ENCODE measurements around the gene LYST. TPM values are rescaled to one million over a fixed set of nuclear protein-coding genes. Genes with fewer than 3 reads are reported as not detected.

Gene LYST
- total and polyA plus RNA-seq, 2 of the 8 experiments (the other 6 are each of a cell fraction or from before 2014, with no cell fraction given) = 0.29 to 0.58 TPM

GRCh38 chr1:235710687-235711086 is 156.0 kb downstream of the LYST start:
- CTCF ChIA-PET (ENCODE audit: partially characterized antibody) = interaction anchor here (0.8 to 1.3 kb wide), 7 partner anchors 14 to 164 kb away, joined by 3 to 4 read pairs (median 3); no protein-coding TSS in a partner anchor
- H3K23ac ChIP-seq (ENCODE audit: insufficient read length) = no peak overlapping the region
- H3K4ac ChIP-seq (replicated peaks; ENCODE audit: insufficient read length, low read depth, low read length) = no peak overlapping the region
- no peak overlapping the region for H3K56ac ChIP-seq (replicated peaks; ENCODE audit: insufficient read length, low read depth, low read length)
- H3K27me3 ChIP-seq (replicated peaks in 1 of 4; ENCODE audit: control insufficient read depth in 3 of 4, extremely low read depth in 1 of 4, insufficient read depth in 3 of 4, low read length in 3 of 4) = peaks cover 0 to 1% (median 0%) of the 10 kb centered on the region in 4 experiments; a peak in 1 of 7 replicates
- POLR2A ChIA-PET (ENCODE audit: partially characterized antibody) = interaction anchor here (1.4 kb wide), 1 partner anchor 34 kb away, joined by 3 read pairs; no protein-coding TSS in a partner anchor
- H3K14ac ChIP-seq (ENCODE audit: insufficient read length) = no peak overlapping the region
- H4K8ac ChIP-seq (ENCODE audit: extremely low read depth, insufficient read depth, low read length) = no peak overlapping the region
- no peaks in the 10 kb centered on the region for H4K20me1 ChIP-seq (replicated peaks in 1 of 2; ENCODE audit: control insufficient read depth in 1 of 2, insufficient read depth in 2 of 2, low read length in 2 of 2)
- 0 out of 2 replicates have a peak overlapping the region, but pooled peaks have one; percentile 67 for H2AFZ ChIP-seq (ENCODE audit: low read length)
- H3K9ac ChIP-seq (replicated peaks in 1 of 4; ENCODE audit: extremely low read depth in 1 of 4, low read depth in 3 of 4, low read length in 3 of 4) = no peak overlapping the region
- H2AK5ac ChIP-seq (ENCODE audit: low read depth, low read length) = no peak overlapping the region; the same call in 1 of the 2 replicates
- DNase-seq (ENCODE audit: low read depth in 1 of 2, low spot score in 2 of 2) (no peak), FAIRE-seq (no peak)
- H2BK12ac ChIP-seq (ENCODE audit: low read depth, low read length) = no peak overlapping the region
- no peak overlapping the region for H2BK120ac ChIP-seq (replicated peaks; ENCODE audit: low read depth, low read length)
- no peak overlapping the region for H4K91ac ChIP-seq (replicated peaks; ENCODE audit: insufficient read length, low read length)
- no peaks in the 10 kb centered on the region for H3K79me1 ChIP-seq (ENCODE audit: low read depth, low read length)
- H3K36me3 ChIP-seq (ENCODE audit: control insufficient read depth in 2 of 4, insufficient read depth in 4 of 4, low read length in 3 of 4) = no peaks in the 10 kb centered on the region
- WGBS, 2 experiments (ENCODE audit: extremely low coverage in 1 of 2, insufficient coverage in 1 of 2, insufficient read length in 1 of 2, insufficient replicate concordance in 2 of 2, low coverage in 1 of 2, low lambda C conversion rate in 2 of 2, missing lambda C conversion rate in 1 of 2) = 85% methylated on average over 3 of the region's 3 CpGs; no CpG with 5 or more reads in 1 of the 2 experiments
- no peak overlapping the region for H3K4me2 ChIP-seq (ENCODE audit: insufficient read depth in 1 of 2, low read depth in 2 of 2, low read length in 2 of 2)
- no peak overlapping the region for H2BK5ac ChIP-seq (ENCODE audit: low read depth, low read length)
- no peak overlapping the region for H4K5ac ChIP-seq (ENCODE audit: insufficient read length, low read depth, low read length)
- H3K18ac ChIP-seq (ENCODE audit: extremely low read depth, low read length) = no peak overlapping the region
- no peak for TF ChIP-seq POLR2AphosphoS5 (IDR thresholded peaks at IDR 0.05; ENCODE audit: low read depth, low read length)
- TF ChIP-seq POU5F1 (IDR thresholded peaks at IDR 0.05; ENCODE audit: low read depth, low read length) = no peak
- TF ChIP-seq NANOG (IDR thresholded peaks at IDR 0.05; ENCODE audit: insufficient read depth, low read depth, low read length, poor library complexity, severe bottlenecking) = no peak
- no peak for TF ChIP-seq SIX5 (IDR thresholded peaks at IDR 0.05; ENCODE audit: low read depth, low read length)
- TF ChIP-seq GTF2F1 (IDR thresholded peaks at IDR 0.05; ENCODE audit: borderline replicate concordance, low read depth, low read length) = no peak
- no peak for TF ChIP-seq TAF1 (IDR thresholded peaks at IDR 0.05; ENCODE audit: low read depth, low read length)
- no peak for TF ChIP-seq CBX5 (IDR thresholded peaks at IDR 0.05; ENCODE audit: low read depth, low read length)
- TF ChIP-seq RBBP5 (IDR thresholded peaks at IDR 0.05; ENCODE audit: borderline replicate concordance, low read depth, low read length) = no peak
- no peak for TF ChIP-seq SIRT6 (IDR thresholded peaks at IDR 0.05; ENCODE audit: low read length)
- TF ChIP-seq RNF2 (IDR thresholded peaks at IDR 0.05; ENCODE audit: borderline replicate concordance, low read depth, low read length, missing control alignments, poor library complexity, severe bottlenecking) = no peak
- TF ChIP-seq TBP (IDR thresholded peaks at IDR 0.05; ENCODE audit: low read depth, low read length) = no peak
- TF ChIP-seq EZH2 (IDR thresholded peaks at IDR 0.05; ENCODE audit: low read depth, low read length, severe bottlenecking) = no peak
- no peak for TF ChIP-seq SP1 (IDR thresholded peaks at IDR 0.05; ENCODE audit: low read depth, low read length)
- no peak for TF ChIP-seq RAD21 (IDR thresholded peaks at IDR 0.05 in 1 of 2, conservative IDR thresholded peaks at IDR 0.05 in 1 of 2; ENCODE audit: low read depth in 2 of 2, low read length in 2 of 2)
- H3K79me2 ChIP-seq (ENCODE audit: control insufficient read depth in 1 of 2, insufficient read depth in 2 of 2, low read length in 2 of 2) = no peaks in the 10 kb centered on the region
- no peaks in the 10 kb centered on the region for H3K9me3 ChIP-seq (ENCODE audit: insufficient read depth in 2 of 2, low read depth in 1 of 2, low read length in 1 of 2)
- H3K27ac ChIP-seq (ENCODE audit: low read depth, low read length) = no peak overlapping the region
- peaks cover 0 to 3% (median 1%) of the 10 kb centered on the region in 4 experiments; a peak in 2 of 7 replicates for H3K4me1 ChIP-seq (replicated peaks in 1 of 4; ENCODE audit: control insufficient read depth in 3 of 4, insufficient read depth in 4 of 4, low read length in 3 of 4)
- no peaks in the 10 kb centered on the region for H3K23me2 ChIP-seq (ENCODE audit: low read depth, low read length)
- H2BK20ac ChIP-seq (ENCODE audit: low read length) = no peak overlapping the region
- H2BK15ac ChIP-seq (ENCODE audit: low read length) = no peak overlapping the region
- no peak overlapping the region for H3K4me3 ChIP-seq (ENCODE audit: extremely low read depth in 1 of 4, insufficient read depth in 2 of 4, low read depth in 3 of 4, low read length in 4 of 4)

Data from H1 (cell line).